A172 (cell line): ENCODE measurements around the gene KIF6. TPM values are rescaled to one million over a fixed set of nuclear protein-coding genes. Genes with fewer than 3 reads are reported as not detected.

Experiments
- DNase-seq: peaks from one replicate; pipeline ENCODE4 v3.0.0-alpha.2; 2015; ENCODE audit warnings: low spot score
- total RNA-seq: library from RNA; depleted of rRNA; stranded (reverse); fragments of >200 nt; shearing (Covaris generic); gene quantifications from 2 replicates; pipeline ENCODE4 v1.2.3, GENCODE V29; 2014

KIF6 gene
- total RNA-seq, 1 experiment from 2014 or later = 0.26 TPM

DNA sequence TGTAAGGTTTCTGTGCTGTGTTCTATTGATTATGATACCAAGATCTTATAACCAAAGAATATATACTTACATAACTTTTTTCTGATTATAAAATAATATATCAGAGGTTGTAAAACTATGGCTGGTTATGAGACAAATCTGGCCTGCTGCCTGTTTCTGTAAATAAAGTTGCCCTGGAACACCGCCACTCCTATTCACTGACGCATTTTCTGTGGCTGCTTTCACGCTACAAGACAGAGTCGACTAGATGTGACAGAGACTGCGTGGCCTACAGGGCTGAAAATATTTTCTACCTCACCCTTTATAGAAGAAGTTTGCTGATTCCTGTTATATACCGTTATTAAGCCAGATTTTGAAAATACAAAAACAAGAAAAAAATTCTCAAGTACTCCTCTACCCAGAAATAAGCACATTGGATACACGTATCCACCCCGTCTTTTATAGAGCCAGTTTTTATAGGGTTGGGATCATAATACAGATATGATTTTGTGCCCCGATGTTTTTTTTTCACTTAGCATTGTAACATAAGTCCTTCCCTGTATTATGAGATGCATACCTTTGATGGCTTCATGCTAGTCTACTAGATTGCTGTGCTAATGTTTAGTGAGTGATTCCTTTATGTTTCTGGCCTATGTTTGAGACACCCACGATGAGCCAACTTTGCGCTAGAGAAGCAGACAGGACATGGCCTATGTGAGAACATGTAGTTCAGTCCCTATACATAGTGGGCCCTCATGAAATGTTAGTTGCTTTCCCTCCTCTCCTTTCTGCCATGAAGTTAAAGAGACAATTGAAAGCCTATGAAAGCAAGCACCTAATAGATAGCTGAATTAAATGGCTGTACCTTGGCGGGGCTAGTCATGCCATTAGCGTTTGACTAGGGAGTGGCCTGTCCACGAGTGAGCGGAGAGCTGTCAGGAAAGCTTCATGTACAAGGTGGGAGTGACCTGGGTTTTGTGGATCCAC lies 304.6 kb downstream of the KIF6 start:
- DNase-seq = no peak

DNA sequence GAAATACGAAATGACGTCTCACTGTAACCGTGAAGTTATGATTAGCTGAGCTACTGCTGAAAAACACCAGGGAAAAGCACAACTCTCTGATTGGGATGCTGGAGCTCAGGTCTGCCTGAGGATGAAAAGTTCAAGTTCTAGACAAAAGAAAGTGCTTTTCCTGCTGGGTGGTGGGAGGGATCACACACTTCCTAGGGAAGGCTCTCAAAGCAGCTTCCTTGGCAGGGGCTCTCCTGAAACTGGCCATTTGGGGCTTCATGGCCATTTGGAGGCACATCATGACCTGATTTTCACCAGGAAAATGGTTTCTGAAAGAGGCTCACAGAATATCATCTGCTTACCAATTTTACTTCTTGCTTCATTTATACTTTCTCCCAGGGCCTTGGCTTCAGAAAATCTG lies 305.6 kb downstream of the KIF6 start:
- no peak for DNase-seq

DNA sequence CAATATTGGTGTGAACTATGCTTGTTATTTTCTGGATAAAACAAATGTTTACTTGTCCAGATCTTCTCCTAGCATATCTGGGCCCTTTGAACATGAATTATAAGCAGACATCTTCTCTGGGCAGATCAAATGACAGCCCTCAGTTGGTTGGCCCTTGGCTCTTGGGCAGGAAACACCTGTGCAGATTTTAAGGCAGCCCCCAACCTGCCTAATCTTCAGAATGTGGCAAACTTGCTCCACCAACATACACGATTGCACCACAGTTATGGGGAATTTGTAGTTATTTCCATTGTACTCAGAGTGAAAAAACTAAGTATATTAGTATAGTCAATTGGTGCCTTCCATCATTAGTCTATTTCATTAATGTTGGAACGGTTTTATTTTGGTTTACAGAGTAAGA lies 307.8 kb downstream of the KIF6 start:
- no peak for DNase-seq

DNA sequence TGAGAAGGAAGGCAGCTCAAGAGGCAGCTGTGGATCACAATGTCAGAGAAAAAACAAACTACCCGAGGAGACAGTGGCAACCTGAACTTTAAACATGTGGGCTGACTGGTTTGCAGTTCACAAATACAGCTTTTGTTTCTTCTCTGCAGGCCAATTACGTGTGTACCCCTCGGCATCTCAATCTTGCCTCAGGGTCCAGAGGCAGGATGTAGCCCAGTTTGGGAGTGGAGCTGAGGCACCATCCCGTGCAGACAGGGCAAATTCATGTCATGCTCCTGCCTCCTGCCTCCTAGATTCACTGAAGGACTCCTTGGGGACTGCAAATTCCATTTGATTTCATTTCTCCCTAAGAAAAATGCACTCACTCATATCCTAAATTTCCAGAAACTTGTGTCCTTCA lies 308.5 kb downstream of the KIF6 start:
- DNase-seq = peak; percentile 74

DNA sequence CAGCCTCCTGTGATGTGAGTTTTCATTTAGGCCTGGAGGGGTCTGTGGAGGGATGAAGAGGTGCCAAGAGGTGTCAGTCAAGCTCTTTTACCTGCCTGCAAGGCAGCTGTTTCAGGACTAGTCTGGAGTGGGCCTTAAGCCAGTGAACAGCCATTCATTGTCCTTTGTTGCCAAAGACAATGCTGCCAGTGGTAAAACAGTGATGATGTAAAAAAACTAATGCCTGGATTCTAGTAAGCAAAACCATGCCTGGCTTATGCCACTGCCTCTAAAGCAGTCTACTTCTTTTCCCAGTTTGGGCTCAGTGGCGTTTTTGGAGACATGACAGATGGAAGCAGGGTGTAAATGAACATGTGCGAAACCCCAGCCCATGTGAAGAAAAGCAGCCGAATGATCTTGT lies 309.2 kb downstream of the KIF6 start:
- DNase-seq = no peak

DNA sequence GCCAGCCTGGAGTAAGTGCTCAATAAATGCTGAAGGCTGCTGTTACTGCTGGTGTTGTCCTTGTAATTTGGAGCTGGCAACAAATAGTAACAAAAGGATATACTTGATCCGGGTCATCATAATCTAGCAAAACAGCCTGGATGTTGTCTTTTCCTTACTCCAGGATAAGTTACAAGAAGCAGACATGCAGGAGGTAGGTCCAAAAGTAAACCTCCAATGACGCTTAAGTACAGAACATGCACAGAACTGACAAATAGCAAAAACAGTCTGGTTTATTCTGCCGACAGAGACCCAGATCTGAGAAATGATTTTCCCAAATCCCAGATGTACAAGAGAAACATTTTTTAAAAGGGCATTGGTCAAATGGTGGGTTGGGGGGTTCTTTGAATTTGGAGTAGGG lies 309.7 kb downstream of the KIF6 start:
- no peak for DNase-seq

DNA sequence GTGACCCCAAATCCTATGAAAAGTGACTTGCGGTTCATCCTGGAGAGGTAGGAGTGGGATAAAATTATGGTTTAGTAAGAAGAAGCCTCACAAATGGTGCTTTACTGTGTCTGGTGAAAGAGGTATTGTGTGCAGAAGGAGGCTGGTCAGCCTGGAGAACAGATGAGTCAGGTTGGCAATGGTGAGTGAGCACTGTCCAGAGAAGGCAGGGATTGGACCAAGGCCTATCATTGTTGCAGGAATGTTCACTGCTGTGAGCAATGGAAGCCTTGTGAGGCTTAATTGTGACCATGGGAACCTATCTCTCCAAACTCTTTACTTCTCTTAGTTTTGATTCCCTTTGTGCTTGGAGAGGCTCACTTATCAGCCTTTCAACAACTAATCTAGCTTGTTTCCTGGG lies 313.7 kb downstream of the KIF6 start:
- DNase-seq = no peak

DNA sequence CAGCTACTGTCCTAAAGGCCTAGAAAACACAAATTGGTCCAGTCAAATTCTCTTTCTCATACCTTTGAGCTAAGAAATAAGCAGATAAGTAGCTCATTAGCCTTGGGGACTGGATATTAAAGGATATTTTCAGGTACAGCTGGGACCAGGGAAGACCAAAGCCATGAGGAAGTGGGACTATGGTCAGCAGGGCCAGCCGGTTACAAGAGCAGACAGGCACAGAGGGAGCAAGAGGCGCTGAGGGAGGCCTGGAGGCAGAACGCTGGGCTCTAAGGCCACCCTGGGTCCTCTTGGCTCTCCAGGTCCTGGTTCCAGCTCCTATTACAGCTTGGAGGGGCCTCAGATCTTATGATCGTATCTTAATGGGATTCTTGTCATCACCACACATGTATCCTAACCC lies 314.2 kb downstream of the KIF6 start:
- no peak for DNase-seq

DNA sequence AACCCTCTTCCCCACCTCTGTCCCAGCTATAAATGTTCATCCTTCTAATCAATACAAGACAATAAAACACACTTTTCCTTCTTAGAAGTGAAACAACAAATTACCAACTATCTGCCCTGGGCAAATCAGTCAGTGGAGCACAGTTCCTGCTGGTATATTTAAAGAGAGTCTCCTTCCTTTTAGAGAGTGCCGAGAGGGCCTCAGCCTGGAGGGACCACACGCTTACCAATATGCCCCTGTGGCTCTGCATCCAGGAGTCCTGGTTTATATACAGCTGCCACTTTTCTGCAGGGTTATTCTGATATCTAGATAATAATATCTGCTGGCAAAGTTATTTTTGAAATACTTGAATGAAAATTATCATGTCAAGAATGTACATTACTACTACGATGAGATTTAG lies 315.3 kb downstream of the KIF6 start:
- no peak for DNase-seq

DNA sequence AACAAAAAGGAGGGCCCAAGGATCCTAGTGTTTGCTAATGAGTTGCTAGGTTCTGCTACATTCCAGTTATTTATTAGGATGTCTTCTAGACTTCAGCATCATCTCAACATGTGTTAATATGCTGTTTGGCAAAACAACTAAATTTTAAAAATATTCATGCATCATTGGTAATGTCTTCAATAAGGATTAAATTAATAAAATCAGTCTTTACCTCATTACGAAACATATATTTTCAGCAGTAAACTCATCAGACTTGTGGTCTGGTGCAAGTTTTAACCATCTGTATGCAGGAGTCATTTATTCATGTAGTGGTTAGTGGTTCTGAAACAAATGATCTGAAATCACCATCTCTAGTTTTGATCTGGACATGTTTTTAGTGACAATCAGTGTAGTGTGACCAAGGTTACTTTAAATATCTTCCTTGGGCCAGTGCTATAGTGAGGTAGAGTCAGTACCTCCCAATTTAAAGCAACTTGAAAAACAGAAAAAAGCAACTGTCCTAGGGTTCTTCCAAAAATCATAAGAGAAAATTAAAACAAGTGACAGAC lies 317.7 kb downstream of the KIF6 start:
- no peak for DNase-seq

DNA sequence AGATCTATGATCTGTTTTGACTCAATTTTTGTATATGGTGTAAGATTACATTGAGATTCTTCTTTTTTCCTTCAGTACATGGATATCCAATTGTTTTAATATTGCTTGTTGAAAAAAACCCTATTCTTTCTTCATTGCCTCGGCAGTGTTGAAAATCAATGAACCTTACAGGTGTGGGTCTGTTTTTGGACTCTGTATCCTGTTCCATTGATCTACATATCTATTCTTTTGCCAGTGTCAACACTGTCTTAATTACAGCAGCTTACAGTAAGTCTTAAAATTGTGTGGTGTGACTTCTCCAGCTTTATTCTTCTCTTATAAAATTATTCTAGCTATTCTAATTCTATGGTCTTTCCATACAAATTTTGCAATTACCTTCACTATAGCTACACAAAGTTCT lies 320.9 kb downstream of the KIF6 start:
- no peak for DNase-seq

DNA sequence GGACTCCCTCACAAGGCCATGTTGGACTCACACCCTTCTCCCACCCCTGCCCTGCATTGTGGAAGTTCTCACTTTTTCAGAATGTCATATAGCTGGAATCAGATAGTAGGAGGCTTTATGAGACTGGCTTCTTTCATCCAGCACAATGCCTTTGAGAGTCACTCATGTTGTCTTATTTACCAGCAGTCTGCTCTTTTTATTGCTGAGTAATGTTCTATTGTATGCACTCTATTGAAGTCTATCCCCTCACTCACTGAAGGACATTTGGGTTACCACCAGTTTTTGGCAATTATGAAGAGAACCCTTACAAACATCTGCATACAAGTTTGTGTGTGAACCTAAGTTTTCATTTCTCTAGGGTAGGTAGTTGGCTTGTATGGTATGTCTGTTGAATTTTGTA lies 321.9 kb downstream of the KIF6 start:
- DNase-seq = no peak

DNA sequence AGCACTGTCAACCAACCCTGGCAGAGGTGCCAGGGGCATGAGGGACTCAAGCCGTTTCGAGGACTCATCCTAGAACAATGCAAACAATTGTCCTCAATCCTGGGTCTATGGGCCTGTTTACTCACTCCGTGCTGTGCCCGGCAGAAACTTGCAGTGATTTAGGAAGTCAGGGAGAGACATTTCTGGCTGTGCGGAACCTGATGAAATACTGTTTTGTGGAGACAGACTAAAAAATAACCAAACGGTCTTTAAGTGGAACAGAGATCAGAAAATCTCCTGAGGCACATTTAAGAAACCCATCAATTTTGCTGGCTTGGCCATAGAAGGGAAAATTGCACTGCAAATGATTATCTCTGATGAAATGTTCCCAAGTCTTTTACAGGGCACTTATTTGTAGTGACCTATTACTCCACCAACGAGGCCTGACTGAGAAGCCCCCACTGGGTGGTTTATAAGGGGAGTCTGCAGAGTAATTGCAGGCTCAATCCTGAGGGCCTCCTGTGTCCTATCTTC lies 322.9 kb downstream of the KIF6 start:
- DNase-seq = no peak

DNA sequence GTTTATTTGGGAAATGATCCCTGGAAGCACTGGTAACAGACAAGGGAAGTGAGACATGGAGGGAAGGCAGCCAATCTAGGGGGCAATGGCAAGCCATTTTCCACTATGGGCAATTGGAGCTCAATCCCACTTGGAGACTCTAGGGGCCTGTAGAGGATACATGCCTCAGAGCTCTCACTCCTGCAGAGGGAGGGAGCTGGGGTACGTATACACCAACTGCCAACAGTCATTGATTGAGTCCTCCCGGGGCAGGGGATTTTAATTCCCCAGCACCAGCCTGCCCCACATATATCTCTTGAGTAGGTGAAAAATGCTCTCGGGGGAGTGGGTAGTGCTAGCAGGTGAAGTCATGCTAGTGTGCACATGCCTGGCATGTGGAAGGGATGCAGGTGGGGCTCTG lies 323.8 kb downstream of the KIF6 start:
- no peak for DNase-seq

DNA sequence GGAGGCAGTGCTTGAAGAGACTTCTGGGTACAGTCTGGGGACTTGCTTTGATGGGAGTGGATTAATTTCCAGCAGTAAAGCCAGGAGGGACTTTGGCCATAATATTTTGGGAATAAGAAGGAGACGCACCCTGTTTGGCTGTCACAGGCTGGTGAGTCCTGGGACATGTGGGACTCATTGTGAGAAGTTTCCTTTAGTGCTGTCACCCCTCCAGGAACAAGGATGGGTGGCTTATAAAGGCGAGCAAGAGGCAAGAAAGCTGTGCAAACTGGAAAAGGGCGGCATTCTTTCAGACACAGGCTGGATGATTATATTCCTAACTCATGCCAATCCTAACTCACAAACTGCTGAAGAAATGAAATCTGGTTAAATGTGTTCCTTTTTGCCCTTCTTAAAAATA lies 325.2 kb downstream of the KIF6 start:
- no peak for DNase-seq

DNA sequence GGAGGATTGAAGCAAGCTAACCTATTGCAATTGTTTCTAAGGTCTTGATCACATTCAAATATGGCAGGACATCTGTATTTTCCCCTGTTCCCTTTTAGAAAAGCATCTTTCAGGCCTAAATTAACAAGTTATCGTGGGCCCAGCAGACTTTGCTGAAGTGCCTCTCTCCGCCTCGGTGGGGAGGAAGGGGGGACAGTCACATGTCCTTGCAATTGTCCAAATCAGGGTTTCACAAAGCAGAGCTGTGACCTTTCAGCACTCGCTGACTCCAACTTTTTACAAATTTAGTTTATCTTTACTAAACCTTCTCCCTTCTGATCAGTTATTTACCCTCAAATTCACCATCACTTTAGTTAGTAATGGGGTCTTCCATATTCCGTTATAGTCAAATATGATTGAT lies 328.4 kb downstream of the KIF6 start:
- DNase-seq = no peak

DNA sequence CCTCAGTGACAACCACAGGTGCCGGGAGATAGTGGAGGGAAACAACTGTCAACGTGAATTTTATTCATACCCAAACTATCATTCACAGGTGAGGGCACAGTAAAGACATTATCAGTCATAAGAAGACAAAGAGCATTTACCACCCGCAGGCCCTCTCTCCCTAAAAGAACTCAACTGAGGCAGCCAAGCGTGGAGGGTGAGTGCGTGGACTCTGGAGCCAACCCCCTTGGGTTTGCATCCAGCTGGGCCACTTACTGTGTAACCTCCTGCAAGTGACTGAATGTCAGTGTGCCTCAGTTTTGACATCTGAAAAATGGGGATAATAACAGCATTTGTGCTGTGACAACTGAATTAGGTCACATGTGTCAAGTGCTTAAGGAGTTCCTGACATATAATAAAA lies 332.1 kb downstream of the KIF6 start:
- no peak for DNase-seq

DNA sequence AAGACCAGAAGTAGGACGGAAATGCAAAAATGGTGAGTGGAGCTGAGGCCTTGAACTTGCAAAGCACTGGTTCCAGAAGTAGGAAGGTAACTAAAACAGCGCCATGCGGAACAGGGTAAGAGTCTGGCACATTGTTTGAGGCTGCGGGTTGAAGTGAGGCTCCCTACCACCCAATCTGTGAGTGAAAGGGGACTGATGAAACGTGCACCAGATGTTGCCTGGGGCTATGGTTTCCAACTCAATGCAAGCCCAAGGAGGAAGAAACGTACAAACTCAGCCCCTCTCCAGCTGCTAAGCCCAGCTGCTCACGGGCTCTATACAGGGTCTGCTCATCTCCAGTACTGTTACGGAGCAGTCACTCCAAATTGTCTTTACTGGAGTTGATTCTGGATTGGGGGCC lies 334.0 kb downstream of the KIF6 start:
- no peak for DNase-seq

DNA sequence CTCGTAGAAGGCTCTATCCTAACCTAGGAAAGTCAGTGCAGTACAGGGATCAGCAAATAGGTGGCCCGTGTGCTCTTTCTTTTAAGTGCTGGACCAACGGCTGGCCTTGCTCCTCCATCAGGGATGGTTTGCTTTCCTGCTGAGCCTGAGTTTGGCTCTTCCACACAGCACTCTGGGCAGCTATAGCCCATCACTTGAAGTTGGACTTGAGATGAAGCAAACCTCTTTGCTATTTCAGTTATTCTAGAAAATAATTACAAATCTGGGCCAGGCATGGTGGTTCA lies 335.8 kb downstream of the KIF6 start:
- DNase-seq = no peak

DNA sequence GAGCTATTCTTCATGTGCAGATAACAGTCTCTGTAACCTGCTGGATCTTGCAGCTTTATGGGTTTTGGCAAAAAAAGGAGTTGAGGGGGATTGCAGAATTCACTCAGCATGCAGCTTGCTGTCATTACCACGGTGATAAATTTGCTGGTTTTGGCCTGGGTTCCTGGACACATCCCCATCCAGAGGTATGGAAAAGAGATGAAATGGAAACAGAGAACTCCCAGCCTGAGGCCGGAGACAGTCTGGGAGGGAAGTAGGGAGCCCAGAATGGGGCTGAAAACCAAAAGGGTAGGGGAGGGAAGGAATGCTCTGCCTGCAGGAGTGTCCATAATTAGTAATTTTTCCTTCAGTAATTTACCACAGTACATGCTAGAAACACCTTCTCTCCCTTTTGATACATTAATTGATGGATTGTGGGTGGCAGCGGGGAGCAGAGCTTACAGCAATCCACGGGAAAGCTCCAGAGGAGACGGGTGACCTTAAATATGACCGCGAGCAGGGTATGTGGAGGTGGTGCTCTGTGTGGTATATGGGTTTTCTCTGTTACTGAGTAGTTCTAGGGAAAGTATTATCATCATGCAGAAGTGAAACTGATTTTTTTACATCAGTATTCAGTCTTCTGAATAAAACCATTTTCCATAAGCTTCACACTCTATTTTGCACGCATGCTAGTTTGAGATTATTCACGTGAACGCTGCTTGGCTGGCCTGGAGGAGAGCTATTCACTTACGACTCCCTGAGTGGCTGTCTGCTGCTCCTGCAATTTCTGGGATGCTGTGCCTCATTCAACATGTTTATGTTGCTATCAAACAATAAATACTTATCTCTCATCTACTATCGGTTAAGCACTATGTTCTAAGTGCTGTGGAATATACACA lies 336.4 kb downstream of the KIF6 start:
- no peak for DNase-seq

DNA sequence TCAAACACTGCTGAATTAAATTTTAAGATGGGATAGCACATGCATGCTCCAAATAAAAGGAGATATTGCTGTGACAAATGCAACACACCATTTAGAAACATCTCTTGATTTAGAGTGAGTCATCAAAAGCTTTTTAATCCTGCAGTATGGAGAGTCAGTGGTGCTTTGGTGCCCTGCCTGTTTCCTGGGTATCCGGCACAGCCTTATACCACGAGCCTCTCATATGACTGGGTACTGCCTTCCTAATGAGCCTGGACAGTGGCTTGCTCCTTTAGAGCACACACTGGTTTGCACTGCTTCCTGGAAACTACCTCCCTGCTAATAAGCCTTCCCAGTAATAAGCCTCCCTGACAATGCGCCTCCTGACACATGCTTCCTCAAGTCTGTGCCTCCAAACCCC lies 337.4 kb downstream of the KIF6 start:
- DNase-seq = peak; percentile 41

DNA sequence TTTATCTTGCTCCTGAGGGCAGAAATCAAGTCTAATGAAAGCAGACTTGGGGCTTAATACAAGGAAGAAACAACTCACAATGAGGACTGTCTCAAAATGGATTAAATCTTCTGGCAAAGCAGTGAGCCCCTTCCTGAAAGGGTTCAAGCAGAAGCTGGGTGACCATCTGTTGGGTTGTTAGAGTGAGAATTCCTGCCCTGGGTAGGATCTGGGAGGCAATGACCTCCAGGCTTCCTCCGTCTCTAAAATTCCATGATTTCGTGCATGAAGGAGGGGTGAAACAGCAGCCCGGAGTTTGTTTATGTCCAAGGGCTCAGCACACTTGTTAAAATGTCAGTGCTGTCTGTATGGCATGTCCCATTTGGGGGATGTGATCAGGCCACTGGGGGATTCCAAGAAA lies 338.7 kb downstream of the KIF6 start:
- DNase-seq = no peak
